GM12873 (cell line): ENCODE results near the gene TMEM220.

Experiments
- CTCF ChIP-seq: IDR thresholded peaks from 2 replicates; pipeline ENCODE4 v1.5.1; 2012; ENCODE audit warnings: low read depth, mild to moderate bottlenecking, moderate library complexity, low read length, control low read depth; ENCODE audit not compliant: insufficient read depth; ENCODE audit errors: missing control alignments

Gene TMEM220

DNA sequence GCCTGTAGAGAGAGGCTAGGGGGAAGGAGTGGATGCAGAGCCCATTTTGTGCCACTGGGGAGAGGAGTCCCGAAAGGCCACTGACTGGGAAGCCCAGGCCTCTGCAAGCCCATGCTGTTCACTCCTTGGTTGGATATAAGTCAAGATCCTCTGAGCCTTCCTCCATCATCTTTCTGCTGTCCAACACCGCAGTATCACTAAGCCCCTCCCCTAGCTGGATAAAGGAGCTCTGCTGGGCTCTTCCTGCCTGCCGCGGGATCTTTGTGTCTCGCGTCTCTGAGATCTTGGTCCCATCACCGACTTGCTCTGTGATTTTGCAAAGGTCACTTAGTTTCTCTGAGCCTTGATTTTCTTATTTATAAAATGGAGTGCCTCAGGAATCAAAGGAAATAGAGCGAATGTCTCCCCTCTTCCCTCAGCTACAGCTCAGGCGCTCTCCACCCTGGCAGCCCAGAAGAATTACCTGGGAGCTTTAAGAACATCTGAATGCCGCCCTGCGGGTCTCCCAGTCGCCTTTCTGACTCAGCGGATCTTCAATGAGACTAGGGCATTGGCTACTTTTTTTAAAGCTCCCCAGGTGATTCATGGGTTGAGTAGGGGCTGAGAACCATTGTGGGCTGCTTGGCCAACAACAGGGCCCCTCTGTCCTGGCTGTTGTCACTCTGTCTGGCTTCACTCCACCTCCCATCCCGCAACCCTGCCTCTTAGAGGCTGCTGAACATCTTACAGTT, 25.2 kb upstream of the TMEM220 start:
- TF ChIP-seq CTCF, result no peak

- peak; percentile 74 for TF ChIP-seq CTCF
These were observed 24.3 kb upstream of the TMEM220 start for GRCh38 chr17:10754109-10754508.

DNA sequence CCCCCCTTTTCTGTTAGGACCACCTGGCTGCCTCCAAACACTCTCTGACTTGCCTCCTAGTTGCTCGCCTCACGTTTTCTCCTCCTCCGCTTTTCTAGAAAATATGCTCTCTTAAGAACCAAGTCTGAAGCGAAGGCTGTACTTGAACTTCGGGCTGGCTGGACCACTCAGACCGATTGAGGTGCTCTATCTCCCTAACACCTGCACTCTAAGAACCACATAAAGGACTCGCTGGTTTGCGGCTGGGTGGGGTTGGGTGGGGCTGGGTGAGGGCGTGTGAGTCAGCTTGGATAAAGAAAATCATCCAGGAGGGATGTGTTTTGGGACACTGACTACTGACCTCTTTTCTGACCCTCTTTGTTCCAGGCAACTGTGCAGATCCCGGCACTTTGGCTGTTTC, 22.9 kb upstream of the TMEM220 start:
- no peak for TF ChIP-seq CTCF

GRCh38 chr17:10751563-10751962, 21.7 kb upstream of the TMEM220 start:
- TF ChIP-seq CTCF, result no peak

DNA sequence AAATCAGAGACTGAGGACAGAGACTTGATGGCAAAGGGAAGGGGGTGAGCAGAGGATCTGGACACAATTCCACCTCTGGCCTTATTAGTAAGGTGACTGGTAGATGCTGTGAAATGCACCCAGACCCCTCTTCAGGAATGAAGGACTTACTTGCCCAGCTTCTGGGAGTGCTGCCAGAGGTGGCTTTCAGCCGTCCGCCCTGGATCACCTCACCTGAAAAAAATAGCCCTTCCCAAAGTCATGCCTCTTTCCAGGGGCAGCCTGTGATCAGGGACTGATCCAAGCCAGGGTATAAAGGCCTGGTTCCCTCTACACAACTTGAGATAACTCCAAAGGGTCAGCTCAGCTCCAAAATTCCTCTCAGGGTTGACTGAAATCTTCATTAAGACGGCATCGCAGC, 20.4 kb upstream of the TMEM220 start:
- TF ChIP-seq CTCF, result no peak

GRCh38 chr17:10748531-10749181, 18.8 kb upstream of the TMEM220 start:
- no peak for TF ChIP-seq CTCF

DNA sequence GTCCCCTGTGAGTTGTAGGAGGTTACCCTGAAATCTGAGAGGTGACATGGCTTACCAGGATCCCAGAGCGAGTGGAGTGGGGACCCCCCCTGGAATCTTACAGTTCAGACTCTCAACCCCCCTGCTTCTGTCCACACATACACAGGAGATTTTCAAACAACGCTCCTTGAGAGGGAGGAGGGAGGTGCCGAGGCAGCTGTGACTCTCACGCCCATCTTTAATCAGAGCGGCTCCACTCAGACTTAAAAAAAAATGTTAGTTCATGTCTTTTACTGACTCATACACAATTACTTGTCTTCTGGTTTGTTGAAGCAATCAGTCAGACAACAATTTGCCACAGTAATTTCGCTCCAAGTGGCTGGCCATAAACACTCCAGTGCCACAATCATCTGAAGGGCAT, 15.4 kb upstream of the TMEM220 start:
- TF ChIP-seq CTCF, result no peak
